GM21786 (cell line): ENCODE data around the gene PLSCR1.

Experiments used
- ATAC-seq: cut with Tn5 transposase; IDR thresholded peaks from one replicate; pipeline ENCODE4 v1.9.1; 2021; ENCODE audit not compliant: unreplicated experiment

The PLSCR1 gene

GRCh38 chr3:146544002-146544928, at the start of gene PLSCR1:
Gene PLSCR1, minus strand, starts transcription at chr3:146544607. Its CDS starts 8,055 bp downstream, at chr3:146536552.
- ATAC-seq: peak; percentile 83

DNA sequence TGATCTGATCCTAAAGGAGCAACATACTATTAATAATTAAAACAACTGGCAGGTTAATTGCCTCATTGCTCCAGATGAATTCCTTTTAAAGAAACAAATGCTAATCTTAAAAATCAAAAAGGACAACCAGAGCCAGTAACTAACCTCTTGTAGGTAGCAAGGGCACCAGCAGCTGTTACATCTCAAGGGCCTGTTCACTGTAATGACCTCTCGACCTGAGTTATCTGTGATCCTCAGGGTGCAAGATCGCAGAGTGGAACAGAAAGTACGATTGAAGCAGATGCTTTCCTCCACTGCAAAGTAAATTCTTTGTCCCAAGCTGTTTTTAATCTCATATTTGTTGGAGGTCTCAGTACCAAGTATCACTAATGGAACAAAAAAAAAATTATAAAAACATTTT, 49.4 kb upstream of the PLSCR1 start:
- ATAC-seq: no peak

- ATAC-seq: no peak
Observed at GRCh38 chr3:146590521-146590920, 46.1 kb upstream of the PLSCR1 start.

GRCh38 chr3:146589899-146590508, 45.6 kb upstream of the PLSCR1 start:
- no peak for ATAC-seq

- ATAC-seq: no peak
Observed at GRCh38 chr3:146585156-146585555, 40.7 kb upstream of the PLSCR1 start.

- no peak for ATAC-seq
Observed at GRCh38 chr3:146581951-146582467, 37.6 kb upstream of the PLSCR1 start.

GRCh38 chr3:146581080-146581601, 36.7 kb upstream of the PLSCR1 start:
- ATAC-seq: no peak

GRCh38 chr3:146577662-146578061, 33.3 kb upstream of the PLSCR1 start:
- ATAC-seq: no peak

GRCh38 chr3:146575636-146576035, 31.2 kb upstream of the PLSCR1 start:
- no peak for ATAC-seq

DNA sequence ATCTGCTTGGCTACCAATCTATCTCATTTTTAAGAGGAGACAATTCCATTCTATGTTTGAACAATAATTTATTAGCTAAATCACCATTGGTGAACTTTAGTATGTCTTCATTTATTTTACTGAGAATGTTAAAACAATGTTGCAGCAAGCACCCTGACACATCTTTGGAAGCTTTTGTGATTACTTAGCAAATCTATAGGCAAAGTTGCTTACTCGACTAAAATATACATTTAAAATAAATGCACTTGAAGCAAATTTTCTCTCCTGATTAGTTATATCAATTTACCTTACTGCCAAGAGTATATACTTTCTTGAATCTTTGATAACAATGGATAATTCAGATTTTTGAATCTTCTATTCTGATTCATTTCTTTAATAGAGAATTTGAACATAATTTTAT, 29.8 kb upstream of the PLSCR1 start:
- ATAC-seq: no peak

GRCh38 chr3:146569314-146569713, 24.9 kb upstream of the PLSCR1 start:
- no peak for ATAC-seq

DNA sequence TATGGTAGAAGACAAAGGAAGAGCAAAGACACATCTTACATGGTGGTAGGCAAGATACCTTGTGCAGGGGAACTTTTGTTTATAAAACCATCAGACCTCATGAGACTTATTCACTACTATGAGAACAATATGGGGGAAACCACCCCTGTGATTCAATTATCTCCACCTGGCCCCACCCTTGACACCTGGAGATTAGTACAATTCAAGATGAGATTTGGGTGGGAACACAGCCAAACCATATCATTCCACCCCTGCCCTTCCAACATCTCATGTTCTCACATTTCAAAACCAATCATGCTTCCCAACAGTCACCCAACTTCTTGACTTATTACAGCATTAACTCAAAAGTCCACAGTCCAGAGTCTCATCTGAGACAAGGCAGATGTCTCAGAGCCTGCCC, 21.7 kb upstream of the PLSCR1 start:
- no peak for ATAC-seq

- no peak for ATAC-seq
Observed at GRCh38 chr3:146561879-146562278, 17.5 kb upstream of the PLSCR1 start.

- no peak for ATAC-seq
Observed at GRCh38 chr3:146561463-146561862, 17.1 kb upstream of the PLSCR1 start.

DNA sequence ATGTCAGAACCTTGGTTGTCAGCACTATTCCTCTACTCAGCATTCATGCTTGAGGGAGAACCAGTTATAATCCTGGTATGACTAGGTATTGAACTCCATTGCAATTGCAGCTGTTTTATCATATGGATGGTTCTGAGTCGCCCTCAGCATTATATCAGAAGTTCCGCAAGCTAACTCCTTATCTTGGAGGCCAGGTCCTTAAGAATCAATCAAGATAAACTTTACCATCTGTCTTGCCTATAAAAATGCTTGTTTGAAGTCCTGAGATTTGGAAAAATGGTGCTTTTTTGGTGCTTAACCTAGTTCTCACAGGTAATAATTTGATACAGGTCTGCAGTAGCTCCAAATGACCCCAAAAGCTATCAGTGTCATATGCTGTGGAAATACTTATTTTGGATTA, 16.3 kb upstream of the PLSCR1 start:
- ATAC-seq: no peak

- ATAC-seq: no peak
Observed at GRCh38 chr3:146559388-146559787, 15.0 kb upstream of the PLSCR1 start.

- ATAC-seq: no peak
Observed at GRCh38 chr3:146558781-146559180, 14.4 kb upstream of the PLSCR1 start.

GRCh38 chr3:146557745-146558144, 13.3 kb upstream of the PLSCR1 start:
- no peak for ATAC-seq

DNA sequence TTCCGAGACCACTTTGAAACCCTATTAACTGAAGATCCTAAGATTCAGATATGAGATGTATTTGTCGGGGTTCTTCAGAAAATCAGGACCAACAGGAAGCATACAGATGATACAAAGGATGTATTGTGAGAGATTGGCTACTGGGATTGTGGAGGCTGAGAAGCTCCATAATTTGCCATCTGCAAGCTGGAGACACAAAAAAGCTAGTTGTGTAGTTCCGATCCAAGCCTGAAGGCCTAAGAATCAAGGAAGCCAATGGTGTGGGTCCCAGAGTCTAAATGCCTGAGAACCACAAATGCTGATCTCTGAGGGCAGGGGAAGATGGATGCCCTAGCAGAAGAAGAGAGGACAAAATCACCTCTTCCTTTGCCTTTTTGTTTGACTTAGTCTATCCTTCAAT, 10.9 kb upstream of the PLSCR1 start:
- ATAC-seq: no peak

DNA sequence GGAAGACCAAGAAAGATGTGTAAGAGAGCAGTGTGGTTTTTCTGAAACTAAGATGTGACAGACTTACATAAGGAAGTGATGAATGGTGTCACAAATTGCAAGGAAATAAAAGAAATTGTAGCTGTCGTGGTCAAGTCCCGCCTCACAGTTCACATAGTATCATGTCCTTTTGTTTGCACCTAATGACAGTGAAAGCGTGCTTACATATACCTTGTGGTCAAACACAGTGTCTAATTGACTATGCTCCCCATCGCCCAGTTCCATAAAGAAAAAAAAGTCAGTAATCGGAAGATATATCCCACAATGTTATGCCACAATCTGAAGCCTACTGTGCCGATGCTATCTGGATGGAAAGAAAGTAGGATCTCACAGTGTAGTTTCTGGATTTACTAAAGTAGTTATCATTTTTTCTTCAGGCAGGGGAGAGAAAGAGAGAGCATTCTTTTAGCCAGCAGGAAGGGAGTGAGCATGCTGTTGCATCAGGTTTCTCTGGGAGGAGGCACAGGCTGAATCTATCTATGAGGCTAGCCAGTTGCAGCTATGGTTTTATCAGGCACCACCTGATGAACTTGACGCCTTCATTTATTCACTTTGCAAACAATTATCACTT, 9.8 kb upstream of the PLSCR1 start:
- no peak for ATAC-seq

- ATAC-seq: peak; percentile 90
Observed at GRCh38 chr3:146550743-146551510, 6.5 kb upstream of the PLSCR1 start.
